Fibroblast of lung (primary cell): ENCODE data around the gene PALM2AKAP2.

Experiments
- CTCF ChIP-seq, 2 donors: IDR thresholded peaks in 1 of 2; conservative IDR thresholded peaks in 1 of 2; 1 replicate in 1 of 2; 2 replicates in 1 of 2; pipeline ENCODE4 v1.5.1; 2011 to 2012; ENCODE audit warnings: low read length in 2 of 2, control low read depth in 1 of 2, inconsistent platforms in 1 of 2, low read depth in 1 of 2, mild to moderate bottlenecking in 1 of 2
- EZH2 ChIP-seq: IDR thresholded peaks from 2 replicates; pipeline ENCODE4 v1.5.1; 2012; ENCODE audit warnings: low read length, control low read depth, mild to moderate bottlenecking; ENCODE audit errors: missing control alignments

GRCh38 chr9:109766351-109766750 is 13.6 kb upstream of the PALM2AKAP2 start:
- TF ChIP-seq CTCF (conservative IDR thresholded peaks at IDR 0.05 in 1 of 2, IDR thresholded peaks at IDR 0.05 in 1 of 2; ENCODE audit: low read depth in 1 of 2, low read length in 2 of 2) (no peak), EZH2 (no peak)
